Hematopoietic multipotent progenitor cell treated with erythropoietin and hydrocortisone succinate and interleukin-3 and kit ligand, for 17 days (in vitro differentiated cells): ENCODE results near the gene OR8S1.
"Not testable (repeated sequence)": the region's sequence is repeated elsewhere in the genome, so short reads cannot be mapped to it uniquely, and the experiment has no call there.

Source experiments
- DNase-seq: peaks from one replicate; pipeline ENCODE4 v3.0.0-alpha.2; 2015; ENCODE audit warnings: low spot score

Gene OR8S1

DNA sequence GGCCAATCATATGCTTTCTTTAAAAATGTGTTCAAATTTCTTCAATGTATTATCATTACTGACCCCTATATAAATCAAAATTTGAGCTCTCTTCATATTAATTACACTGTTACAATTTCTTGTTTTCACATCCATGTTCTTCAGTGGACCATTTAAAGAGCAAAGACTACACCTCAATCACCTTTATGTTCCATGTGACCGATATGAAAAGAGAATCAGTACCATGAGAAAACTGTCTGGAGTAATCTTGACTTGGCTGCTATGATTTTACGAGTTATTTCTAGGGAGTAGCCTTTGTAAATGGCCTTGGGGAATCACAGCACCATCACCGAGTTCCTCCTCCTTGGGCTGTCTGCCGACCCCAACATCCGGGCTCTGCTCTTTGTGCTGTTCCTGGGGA, at the start of gene OR8S1:
Gene OR8S1, plus strand, starts transcription at position 301 of the 400 bp plus-strand sequence. Its CDS starts 0 bp downstream, at position 301.
- no peak for DNase-seq

DNA sequence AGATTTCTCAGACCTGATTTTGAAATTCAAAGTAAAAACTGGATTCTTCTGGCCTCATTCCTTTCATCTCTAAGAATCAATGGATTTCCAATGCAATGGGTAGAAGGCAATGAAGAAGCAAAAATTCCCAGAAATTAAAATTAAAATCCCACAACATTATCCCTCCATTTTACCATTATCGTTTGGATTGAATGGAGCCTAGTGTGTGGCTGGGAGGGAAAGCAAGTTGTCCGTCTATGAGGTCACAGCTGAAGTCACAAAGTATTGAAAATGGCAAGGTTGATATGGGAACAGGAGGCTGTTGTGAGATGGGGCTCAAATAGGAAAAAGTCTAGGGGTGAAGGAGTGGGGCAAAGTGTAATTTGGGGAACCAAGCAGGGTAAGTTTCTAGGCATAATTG, 43.2 kb upstream of the OR8S1 start, which contains the start of gene C12orf54:
Gene C12orf54, plus strand, starts transcription at position 301 of the 400 bp plus-strand sequence. CDS start 799 bp downstream, outside the sequence.
- DNase-seq: no peak

GRCh38 chr12:48482930-48483329, 42.5 kb upstream of the OR8S1 start:
- DNase-seq: no peak

DNA sequence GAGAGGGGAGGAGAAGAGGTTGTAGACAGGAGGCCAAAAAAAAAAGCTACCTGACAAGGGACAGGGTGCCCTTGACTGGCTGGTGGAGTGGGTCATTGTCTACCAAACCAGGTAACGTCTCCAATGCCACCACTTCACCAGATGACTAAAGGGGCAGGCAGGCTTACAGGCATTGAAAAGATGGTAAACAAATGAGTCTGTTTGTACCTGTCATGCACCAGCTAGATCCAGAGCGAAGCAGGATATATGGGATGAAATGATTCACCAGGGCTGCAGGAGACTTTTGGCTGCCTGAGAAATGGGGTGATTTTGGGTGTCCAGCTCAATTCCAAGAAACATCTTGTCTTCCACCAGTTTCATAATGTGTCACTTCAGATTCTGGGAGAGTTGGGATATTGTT, 39.2 kb upstream of the OR8S1 start:
- no peak for DNase-seq

DNA sequence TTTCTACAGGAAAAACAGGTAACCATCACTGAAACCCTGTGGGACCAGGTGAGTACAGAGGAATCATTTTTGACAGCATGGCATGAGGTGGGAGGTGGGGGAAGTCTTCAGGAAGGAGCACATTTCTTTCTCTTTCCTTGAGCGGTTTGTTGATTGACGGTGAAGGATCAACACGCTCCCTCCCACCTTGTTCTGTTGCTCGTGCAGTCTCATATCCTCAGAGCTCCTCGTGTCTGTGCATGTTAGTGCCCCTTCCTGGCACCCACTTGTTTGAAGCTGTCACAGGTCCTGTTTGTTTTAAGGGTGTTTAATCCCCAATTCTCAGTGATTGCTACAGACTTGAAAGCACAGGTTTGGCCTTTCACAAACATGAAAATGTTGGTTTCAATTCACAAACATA, 38.8 kb upstream of the OR8S1 start:
- no peak for DNase-seq

DNA sequence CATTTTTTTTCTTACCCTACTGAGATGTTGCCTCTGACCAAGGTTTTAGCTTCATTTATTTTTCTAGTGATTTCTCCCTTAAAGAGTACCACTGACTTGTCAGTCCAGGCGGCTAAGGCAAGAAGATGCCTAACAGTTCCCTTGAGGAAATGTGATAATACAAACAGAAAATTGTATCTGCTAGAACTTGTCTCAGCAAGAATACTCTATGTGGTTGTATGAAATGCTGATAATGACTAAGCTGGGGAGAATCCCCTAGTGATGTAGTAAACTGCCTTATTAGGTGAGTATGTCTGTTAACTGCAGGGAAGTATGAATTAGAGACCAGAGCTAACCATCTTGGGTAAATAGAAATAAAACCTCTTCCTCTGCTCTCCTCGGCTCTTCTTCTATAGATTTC, 36.4 kb upstream of the OR8S1 start:
- no peak for DNase-seq

GRCh38 chr12:48489456-48489855, 36.0 kb upstream of the OR8S1 start:
- DNase-seq: not testable (repeated sequence)

- not testable (repeated sequence) for DNase-seq
Observed at GRCh38 chr12:48500281-48500680, 25.2 kb upstream of the OR8S1 start.

GRCh38 chr12:48506836-48507235, 18.6 kb upstream of the OR8S1 start:
- not testable (repeated sequence) for DNase-seq

GRCh38 chr12:48508987-48509386, 16.4 kb upstream of the OR8S1 start:
- DNase-seq: no peak

GRCh38 chr12:48510111-48510510, 15.3 kb upstream of the OR8S1 start:
- DNase-seq: no peak

GRCh38 chr12:48512855-48513254, 12.6 kb upstream of the OR8S1 start:
- no peak for DNase-seq

DNA sequence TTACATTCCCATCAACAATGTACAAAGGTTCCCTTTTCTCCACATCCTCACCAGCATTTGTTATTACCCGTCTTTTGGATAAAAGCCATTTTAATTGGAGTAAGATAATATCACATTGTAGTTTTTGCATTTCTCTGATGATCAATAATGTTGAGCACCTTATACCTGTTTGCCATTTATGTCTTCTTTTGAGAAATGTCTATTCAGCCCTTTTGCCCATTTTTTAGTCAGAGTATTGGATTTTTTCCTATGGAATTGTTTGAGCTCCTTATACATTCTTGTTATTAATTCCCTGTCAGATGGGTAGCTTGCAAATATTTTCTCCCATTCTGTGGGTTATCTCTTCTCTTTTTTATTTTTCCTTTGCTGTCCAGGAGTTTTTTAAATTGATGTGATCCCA, 10.7 kb upstream of the OR8S1 start:
- no peak for DNase-seq

GRCh38 chr12:48520381-48520780, 5.1 kb upstream of the OR8S1 start:
- DNase-seq: not testable (repeated sequence)

- DNase-seq: no peak
Observed at GRCh38 chr12:48527891-48528670, 2.6 kb downstream of the OR8S1 start.

DNA sequence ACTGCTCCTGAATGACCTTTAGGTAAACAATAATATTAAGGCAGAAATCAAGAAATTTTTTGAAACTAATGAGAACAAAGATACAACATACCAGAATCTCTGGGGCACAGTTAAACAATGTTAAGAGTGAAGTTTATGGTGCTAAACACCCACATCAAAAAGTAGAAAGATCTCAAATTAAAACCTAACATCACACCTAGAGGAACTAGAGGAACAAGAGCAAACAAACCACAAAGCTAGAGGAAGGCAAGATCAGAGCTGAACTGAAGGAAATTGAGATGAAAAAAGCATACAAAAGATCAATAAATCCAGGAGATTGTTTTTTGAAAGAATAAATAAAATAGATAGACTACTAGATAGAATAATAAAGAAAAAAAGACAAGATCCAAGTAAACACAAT, 7.2 kb downstream of the OR8S1 start:
- DNase-seq: no peak

DNA sequence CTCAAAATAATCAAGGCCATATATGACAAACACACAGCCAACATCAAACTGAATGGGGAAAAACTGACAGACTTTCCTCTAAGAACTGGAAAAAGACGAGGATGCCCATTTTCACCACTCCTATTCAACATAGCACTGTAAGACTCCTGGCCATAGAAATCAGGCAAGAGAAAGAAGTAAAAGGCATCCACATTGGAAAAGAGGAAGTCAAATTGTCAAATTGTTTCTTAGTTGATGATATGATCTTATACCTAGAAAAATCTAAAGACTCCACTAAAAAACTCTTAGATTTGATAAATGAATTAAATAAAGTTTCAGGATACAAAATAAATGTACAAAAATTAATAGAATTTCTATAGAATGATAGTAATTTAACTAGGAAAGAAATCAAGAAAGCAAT, 11.2 kb downstream of the OR8S1 start:
- no peak for DNase-seq

- DNase-seq: peak; percentile 34
Observed at GRCh38 chr12:48542300-48542928, 17.0 kb downstream of the OR8S1 start.

DNA sequence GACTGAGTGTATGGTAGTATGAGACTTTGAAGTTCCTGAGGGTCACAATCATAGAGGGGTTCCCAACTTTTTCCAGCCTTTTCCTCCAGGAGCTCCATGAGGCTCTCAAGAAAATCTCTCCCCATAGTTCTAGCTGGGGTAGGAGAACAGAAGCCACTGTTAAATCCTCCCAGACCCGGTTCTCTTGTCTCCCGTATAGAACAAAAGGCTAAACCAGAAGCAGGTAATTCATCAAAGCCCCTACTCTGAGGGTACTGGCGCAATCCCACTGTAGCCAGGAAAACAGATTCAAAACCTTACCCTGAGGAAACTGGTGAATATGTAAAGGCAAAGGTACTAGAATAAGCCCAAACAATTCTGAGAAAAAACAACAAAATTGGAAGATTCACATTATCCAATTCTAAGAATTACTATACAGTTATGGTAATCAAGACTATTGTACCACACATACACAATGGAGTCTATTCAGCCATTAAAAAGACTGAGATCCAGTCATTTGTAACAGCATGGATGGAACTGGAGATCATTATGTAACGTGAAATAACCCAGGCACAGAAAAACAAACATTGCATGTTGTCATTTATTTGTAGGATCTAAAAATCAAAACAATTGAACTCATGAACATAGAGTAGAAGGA, 20.5 kb downstream of the OR8S1 start:
- no peak for DNase-seq

- DNase-seq: not testable (repeated sequence)
Observed at GRCh38 chr12:48547012-48547411, 21.6 kb downstream of the OR8S1 start.

DNA sequence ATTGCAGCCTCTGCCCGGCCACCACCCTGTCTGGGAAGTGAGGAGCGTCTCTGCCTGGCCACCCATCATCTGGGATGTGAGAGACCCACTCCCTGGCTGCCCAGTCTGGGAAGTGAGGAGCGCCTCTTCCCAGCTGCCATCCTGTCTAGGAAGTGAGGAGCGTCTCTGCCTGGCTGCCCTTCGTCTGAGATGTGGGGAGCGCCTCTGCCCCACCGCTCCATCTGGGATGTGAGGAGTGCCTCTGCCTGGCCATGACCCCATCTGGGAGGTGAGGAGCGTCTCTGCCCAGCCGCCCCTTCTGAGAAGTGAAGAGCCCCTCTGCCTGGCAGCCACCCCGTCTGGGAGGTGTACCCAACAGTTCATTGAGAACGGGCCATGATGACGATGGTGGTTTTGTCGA, 26.2 kb downstream of the OR8S1 start:
- not testable (repeated sequence) for DNase-seq

- DNase-seq: not testable (repeated sequence)
Observed at GRCh38 chr12:48553666-48554343, 28.4 kb downstream of the OR8S1 start.
